ENCODE measurements around the gene GASK1B.

The GASK1B gene

DNA sequence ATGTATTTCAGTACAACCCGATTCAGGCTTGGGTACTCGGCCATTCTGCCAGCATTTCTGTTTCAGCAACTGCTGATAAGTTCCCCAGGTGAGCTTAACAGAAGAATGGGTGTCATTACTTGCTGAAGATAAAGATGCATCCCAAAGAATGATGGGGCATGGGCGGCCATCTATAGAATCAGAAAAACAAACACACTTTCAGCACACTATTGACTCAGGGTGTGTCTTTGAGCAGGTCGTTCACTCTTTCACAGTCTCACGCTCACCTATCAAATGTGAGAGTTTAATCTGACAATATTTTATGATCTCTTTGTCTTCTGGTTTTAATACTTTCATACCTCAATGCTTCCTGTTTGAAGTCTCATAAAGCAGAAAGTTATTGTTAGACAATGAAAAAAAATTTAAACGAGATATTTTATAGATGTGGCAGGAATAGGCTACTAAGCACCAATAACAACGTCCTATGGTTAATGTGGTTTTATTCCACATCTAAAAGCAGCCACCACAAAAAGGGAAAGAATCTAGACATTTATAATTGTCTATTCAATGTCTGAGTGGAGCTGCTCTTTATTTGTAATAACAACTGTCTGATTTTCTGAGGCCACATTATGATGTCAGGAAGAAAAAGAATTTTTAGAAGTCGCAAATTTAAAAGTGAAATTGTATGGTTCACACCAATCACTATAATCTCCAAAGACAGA lies 17.0 kb downstream of the GASK1B start:
- in situ Hi-C loops (cut with MboI; ENCODE audit: low sequenced_read_pairs): no loop called here

DNA sequence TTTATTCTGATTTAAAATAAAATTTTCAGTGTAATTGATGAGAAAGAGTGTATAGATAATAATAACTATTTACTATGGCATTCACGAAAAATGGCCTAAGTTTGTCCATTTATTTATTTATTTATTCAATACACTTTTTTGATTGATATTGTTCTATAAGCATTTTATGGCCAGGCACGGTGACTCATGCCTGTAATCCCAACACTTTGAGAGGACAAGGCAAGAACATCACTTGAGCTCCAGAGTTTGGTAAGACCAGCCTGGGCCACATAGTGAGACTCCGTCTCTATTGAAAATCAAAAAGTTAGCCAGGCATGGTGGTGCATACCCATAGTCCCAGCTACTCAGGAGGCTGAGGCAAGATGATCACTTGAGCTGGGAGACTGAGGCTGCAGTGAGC lies 25.7 kb downstream of the GASK1B start:
- in situ Hi-C loops (cut with MboI; ENCODE audit: low sequenced_read_pairs): no loop called here

- in situ Hi-C loops (cut with MboI; ENCODE audit: low sequenced_read_pairs): no loop called here
These were observed 26.1 kb downstream of the GASK1B start for GRCh38 chr4:158146736-158147135.

GRCh38 chr4:158139086-158139485 lies 33.7 kb downstream of the GASK1B start:
- in situ Hi-C loops (cut with MboI; ENCODE audit: low sequenced_read_pairs): no loop called here

DNA sequence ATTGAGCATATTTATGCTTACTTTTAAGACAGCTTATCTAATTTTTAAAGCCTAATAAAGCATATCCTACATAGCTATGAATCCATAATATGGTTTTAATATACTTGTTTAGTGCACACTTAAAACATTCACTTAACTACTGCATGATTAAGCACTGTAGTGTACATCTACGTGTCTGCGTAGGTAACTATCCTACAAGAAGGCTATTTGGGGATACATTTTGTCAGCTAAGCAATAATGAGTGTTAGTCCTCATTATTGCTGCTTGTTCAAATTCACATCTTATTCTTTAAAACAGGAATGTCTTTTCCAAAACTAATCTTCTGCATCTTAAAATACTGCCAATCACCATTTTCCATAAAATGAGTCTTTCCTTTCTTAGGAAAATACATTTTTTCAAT lies 38.6 kb downstream of the GASK1B start:
- in situ Hi-C loops (cut with MboI; ENCODE audit: low sequenced_read_pairs): no loop called here

- in situ Hi-C loops (cut with MboI; ENCODE audit: low sequenced_read_pairs): no loop called here
These were observed 39.3 kb downstream of the GASK1B start for GRCh38 chr4:158133551-158133950.

DNA sequence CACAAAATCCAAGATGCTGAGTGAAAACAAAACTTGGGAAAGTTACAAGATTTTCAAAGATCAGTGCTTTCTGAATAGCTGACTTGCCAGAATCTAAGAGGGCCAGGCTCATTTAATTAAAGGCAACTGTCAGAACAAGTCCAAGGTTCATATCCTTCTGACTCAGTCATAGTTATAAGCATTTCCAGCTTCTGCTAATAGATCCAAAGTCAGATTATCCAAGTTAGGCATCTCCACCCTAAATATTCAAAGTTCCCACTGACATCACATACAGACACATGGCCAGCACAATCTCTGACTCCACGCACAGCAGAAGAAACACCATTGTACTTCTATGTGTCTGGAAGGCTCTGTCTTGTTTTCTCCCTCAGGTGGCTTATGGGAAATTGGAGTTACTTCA lies 41.8 kb downstream of the GASK1B start:
- in situ Hi-C loops (cut with MboI; ENCODE audit: low sequenced_read_pairs): no loop called here

DNA sequence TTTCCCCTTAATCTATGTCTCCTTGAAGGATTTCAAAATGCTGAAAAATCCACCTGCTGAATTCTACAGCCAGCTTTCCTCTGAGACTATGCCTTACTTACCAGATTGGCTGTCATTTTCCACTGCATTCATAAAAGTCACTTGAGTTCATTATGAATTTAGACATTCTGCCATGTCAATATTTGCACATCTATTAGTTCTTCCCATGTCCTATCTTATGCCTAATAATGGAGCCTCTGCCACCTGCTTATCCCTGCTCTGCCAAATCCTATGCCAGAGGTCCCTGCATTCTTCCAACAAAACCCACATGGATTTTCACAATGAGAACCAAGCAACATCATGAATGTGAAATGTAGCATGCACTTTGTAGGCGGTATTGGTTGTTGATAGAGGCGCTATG lies 42.6 kb downstream of the GASK1B start:
- in situ Hi-C loops (cut with MboI; ENCODE audit: low sequenced_read_pairs): no loop called here

DNA sequence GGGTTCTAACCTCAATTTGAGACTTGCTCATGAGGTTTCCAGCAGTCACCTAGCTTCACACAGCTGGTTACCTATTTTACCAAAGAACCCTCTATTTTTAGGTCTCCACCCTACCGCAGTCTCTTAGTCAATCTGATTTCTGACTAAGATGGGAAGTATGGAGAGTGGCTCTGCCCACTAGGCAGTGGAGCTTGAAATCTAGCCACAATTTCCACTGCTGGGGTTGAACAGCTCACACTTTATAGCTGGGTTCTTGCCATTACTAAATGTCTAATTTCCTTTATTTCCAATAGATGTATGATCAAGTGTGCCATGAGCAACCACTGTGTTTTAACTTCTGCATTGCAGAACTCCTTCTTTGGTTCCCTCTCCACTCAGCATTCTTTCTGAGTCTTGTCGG lies 43.1 kb downstream of the GASK1B start:
- in situ Hi-C loops (cut with MboI; ENCODE audit: low sequenced_read_pairs): no loop called here

DNA sequence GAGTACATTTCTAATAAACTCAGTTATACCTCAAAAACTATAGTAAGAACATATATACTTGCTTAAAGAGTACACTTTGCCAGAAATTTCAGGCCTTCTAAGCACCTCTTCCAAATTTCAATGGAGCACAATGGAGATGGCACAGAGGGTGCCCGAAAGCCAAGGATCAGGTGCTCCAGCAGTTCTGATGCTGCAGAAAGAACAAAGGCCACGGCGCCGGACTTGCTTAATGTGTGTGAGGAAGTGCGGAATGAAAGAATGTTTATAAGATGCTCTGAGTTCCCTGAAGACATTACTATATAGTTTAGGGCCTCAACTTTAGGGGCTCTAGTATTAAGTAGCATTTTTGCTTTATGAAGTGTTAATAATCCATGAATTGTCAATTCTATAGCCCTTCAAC lies 44.3 kb downstream of the GASK1B start:
- in situ Hi-C loops (cut with MboI; ENCODE audit: low sequenced_read_pairs): no loop called here

- in situ Hi-C loops (cut with MboI; ENCODE audit: low sequenced_read_pairs): no loop called here
These were observed 47.5 kb downstream of the GASK1B start for GRCh38 chr4:158125310-158125709.
